A549 (cell line): Measurements from ENCODE around the gene RAB9A. TPM values are rescaled to one million over a fixed set of nuclear protein-coding genes. Genes with fewer than 3 reads are reported as not detected.
"Not testable (repeated sequence)": the region's sequence is repeated elsewhere in the genome, so short reads cannot be mapped to it uniquely, and the experiment has no call there.

Source experiments
- ATAC-seq, 2 experiments: fragments of 200-7000 bp in 1 of 2; fragments of >200 bp in 1 of 2; cut with Nextera tagmentation in 1 of 2; cut with Tn5 transposase in 1 of 2; 3 replicates each; pipeline versions ENCODE4 v1.8.0 to v1.9.1; 2018 to 2020; ENCODE audit warnings: mild to moderate bottlenecking in 1 of 2, moderate library complexity in 1 of 2
- CTCF ChIA-PET: fragments of 300-600 bp; sonication (Branson Sonifier 250); formaldehyde crosslinking; extraction: SDS; loops from one replicate; lab custom pipeline; 2021; ENCODE audit warnings: antibody characterized with exemption, inconsistent platforms; lab: Yijun Ruan, JAX
- POLR2A ChIA-PET: fragments of 350-600 bp; formaldehyde crosslinking; extraction: SDS; loops from one replicate; lab custom pipeline; 2021; ENCODE audit warnings: antibody characterized with exemption, inconsistent platforms; lab: Yijun Ruan, JAX
- DNase-seq, 2 experiments: peaks; one replicate each; pipeline versions ENCODE4 v3.0.0 to v3.0.0-alpha.2; 2011 to 2016; ENCODE audit warnings: low read depth in 1 of 2, low spot score in 1 of 2
- FAIRE-seq: peaks from 2 replicates; lab custom pipeline; 2011; peaks lifted over from hg19 to GRCh38; lab: Jason Lieb, UNC
- H3K27ac ChIP-seq, 2 experiments: fragments of >200 bp; sonication (Bioruptor Twin); formaldehyde crosslinking; 3 replicates each; pipeline ENCODE4 v1.5.1; 2016 to 2017
- H3K4me1 ChIP-seq: fragments of >200 bp; sonication (Bioruptor Twin); formaldehyde crosslinking; 3 replicates; pipeline ENCODE4 v1.6.1; 2016
- H3K4me2 ChIP-seq: fragments of >200 bp; sonication (Bioruptor Twin); formaldehyde crosslinking; 3 replicates; pipeline ENCODE4 v1.6.1; 2016
- H3K4me3 ChIP-seq: fragments of >200 bp; sonication (Bioruptor Twin); formaldehyde crosslinking; 3 replicates; pipeline ENCODE4 v1.5.1; 2016
- H3K9me3 ChIP-seq: fragments of >200 bp; sonication (Bioruptor Twin); formaldehyde crosslinking; 3 replicates; pipeline ENCODE4 v1.6.1; 2016
- CBX8 ChIP-seq: fragments of 200-600 bp; sonication (generic); IDR thresholded peaks from 2 replicates; pipeline ENCODE4 v1.6.1; 2016
- CEBPB ChIP-seq, 2 experiments: fragments of >200 bp in 1 of 2; sonication (Bioruptor Twin) in 1 of 2; formaldehyde crosslinking in 1 of 2; IDR thresholded peaks; 2 replicates each; pipeline ENCODE4 v1.6.1; 2012 to 2016
- CHD4 ChIP-seq: fragments of 200-600 bp; sonication (generic); IDR thresholded peaks from 2 replicates; pipeline ENCODE4 v1.6.1; 2016; ENCODE audit warnings: antibody characterized with exemption, mild to moderate bottlenecking, borderline replicate concordance
- ESRRA ChIP-seq: fragments of 150-350 bp; IDR thresholded peaks from 2 replicates; pipeline ENCODE4 v1.6.1; 2014; ENCODE audit warnings: mild to moderate bottlenecking, low read length, borderline replicate concordance
- FOSB ChIP-seq: fragments of 250-450 bp; sonication (Bioruptor Pico); IDR thresholded peaks from 2 replicates; pipeline ENCODE4 v1.5.0; 2020; ENCODE audit warnings: mild to moderate bottlenecking, moderate library complexity
- FOSL2 ChIP-seq, 2 experiments: fragments of 450-650 bp in 1 of 2; fragments of >200 bp in 1 of 2; sonication (Bioruptor Twin) in 1 of 2; formaldehyde crosslinking; IDR thresholded peaks; 2 replicates each; pipeline versions ENCODE4 v1.5.0 to v1.6.1; 2016 to 2020; ENCODE audit warnings: mild to moderate bottlenecking in 1 of 2, moderate library complexity in 1 of 2
- FOXS1 ChIP-seq: fragments of 250-450 bp; sonication (Bioruptor Pico); IDR thresholded peaks from 2 replicates; pipeline ENCODE4 v1.5.0; 2020; ENCODE audit warnings: mild to moderate bottlenecking, moderate library complexity
- HDAC2 ChIP-seq: fragments of 200-600 bp; sonication (generic); IDR thresholded peaks from 2 replicates; pipeline ENCODE4 v1.6.1; 2016
- HOXA7 ChIP-seq: fragments of 250-450 bp; sonication (Bioruptor Pico); IDR thresholded peaks from 2 replicates; pipeline ENCODE4 v1.5.0; 2020; ENCODE audit warnings: mild to moderate bottlenecking, moderate library complexity
- HOXB5 ChIP-seq: fragments of 250-450 bp; sonication (Bioruptor Pico); IDR thresholded peaks from 2 replicates; pipeline ENCODE4 v1.5.0; 2020; ENCODE audit warnings: mild to moderate bottlenecking, moderate library complexity
- JUN ChIP-seq, 2 experiments: fragments of >200 bp; sonication (Bioruptor Twin); formaldehyde crosslinking; IDR thresholded peaks; 2 replicates in 1 of 2; 3 replicates in 1 of 2; pipeline ENCODE4 v1.6.1; 2016 to 2017
- MYC ChIP-seq: IDR thresholded peaks from 2 replicates; pipeline ENCODE4 v1.6.1; 2012; ENCODE audit warnings: mild to moderate bottlenecking, inconsistent platforms, low read length, improper control_type of control experiment, borderline replicate concordance
- PBX3 ChIP-seq: IDR thresholded peaks from 2 replicates; pipeline ENCODE4 v1.6.1; 2012
- PHF8 ChIP-seq: fragments of 200-600 bp; sonication (generic); IDR thresholded peaks from 2 replicates; pipeline ENCODE4 v1.6.1; 2016; ENCODE audit warnings: low read depth, mild to moderate bottlenecking, antibody characterized with exemption, moderate library complexity, borderline replicate concordance
- POLR2A ChIP-seq: IDR thresholded peaks from 2 replicates; pipeline ENCODE4 v1.6.1; 2012; ENCODE audit warnings: mild to moderate bottlenecking, low read length
- SMC3 ChIP-seq: fragments of >200 bp; sonication (Bioruptor Twin); formaldehyde crosslinking; IDR thresholded peaks from 3 replicates; pipeline ENCODE4 v1.6.1; 2018; ENCODE audit warnings: inconsistent platforms
- TP53 ChIP-seq: fragments of 250-450 bp; sonication (Bioruptor Pico); IDR thresholded peaks from 2 replicates; pipeline ENCODE4 v1.5.0; 2021; ENCODE audit warnings: mild to moderate bottlenecking, moderate library complexity
- USF2 ChIP-seq: fragments of 450-650 bp; IDR thresholded peaks from 2 replicates; pipeline ENCODE4 v1.6.1; 2014; ENCODE audit warnings: antibody characterized with exemption
- ZC3H11A ChIP-seq: fragments of 450-650 bp; IDR thresholded peaks from 2 replicates; pipeline ENCODE4 v1.6.1; 2014; ENCODE audit warnings: antibody characterized with exemption, mild to moderate bottlenecking
- ZSCAN20 ChIP-seq: fragments of 250-450 bp; sonication (Bioruptor Pico); IDR thresholded peaks from 2 replicates; pipeline ENCODE4 v1.8.0; 2022; ENCODE audit warnings: mild to moderate bottlenecking, moderate library complexity
- WGBS: methylation state at CpG from one replicate; pipeline ENCODE4 v1.1.6; 2017; ENCODE audit errors: missing lambda C conversion rate; 5-methylcytosine and 5-hydroxymethylcytosine counted together
- polyA minus RNA-seq: library from RNA; depleted of rRNA, polyadenylated mRNA; stranded (reverse); fragments of >200 nt; gene quantifications from 2 replicates; pipeline ENCODE4 v1.2.3, GENCODE V29; 2011; rRNA and poly(A)+ RNA removed
- polyA plus RNA-seq, 4 experiments: library from polyadenylated mRNA; depleted of rRNA in 3 of 4; stranded (reverse); fragments of >200 nt; fragmentation: RNase III in 1 of 4; extraction: RNeasy Plus Mini Kit Qiagen cat#74134 plus additional on column Dnase treatment in 1 of 4; gene quantifications; 2 replicates in 3 of 4; 3 replicates in 1 of 4; pipeline ENCODE4 v1.2.3, GENCODE V29; 2011 to 2017
- TF ChIP-seq, protein P1 (sequence below): fragments of >200 bp; sonication (Bioruptor Twin); formaldehyde crosslinking; IDR thresholded peaks from 3 replicates; pipeline ENCODE4 v1.6.1; 2016
- TF ChIP-seq, protein P2 (sequence below): IDR thresholded peaks from 2 replicates; pipeline ENCODE4 v1.6.1; 2012; ENCODE audit warnings: low read depth, borderline replicate concordance

The RAB9A gene, protein sequence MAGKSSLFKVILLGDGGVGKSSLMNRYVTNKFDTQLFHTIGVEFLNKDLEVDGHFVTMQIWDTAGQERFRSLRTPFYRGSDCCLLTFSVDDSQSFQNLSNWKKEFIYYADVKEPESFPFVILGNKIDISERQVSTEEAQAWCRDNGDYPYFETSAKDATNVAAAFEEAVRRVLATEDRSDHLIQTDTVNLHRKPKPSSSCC
- polyA plus RNA-seq (2011; rRNA removed) = 26.7 and 39.0 TPM in 2 replicates
- 11.4 and 14.7 TPM in 2 replicates for polyA plus RNA-seq (2012; cell fraction: cytosol; rRNA removed)
- polyA plus RNA-seq (2012; cell fraction: nucleus; rRNA removed) = 5.0 and 7.0 TPM in 2 replicates
- polyA plus RNA-seq (2017; fragmentation: RNase III; extraction: RNeasy Plus Mini Kit Qiagen cat#74134 plus additional on column Dnase treatment) = 26.0 to 26.8 TPM (median 26.8 TPM) in 3 replicates
- polyA minus RNA-seq = 7.5 and 7.8 TPM in 2 replicates

- peak; percentile 93 to 98 for ATAC-seq
- Histone ChIP-seq H3K4me2 (peak within 1 kb of the TSS; percentile 95), H3K9me3 (no peaks in the 10 kb centered on the region), H3K4me3 (peak within 1 kb of the TSS; percentile 85), H3K27ac (peak within 1 kb of the TSS; percentile 93 to 99), H3K4me1 (peaks cover 59% of the 10 kb centered on the region)
- DNase-seq = peak; percentile 76 to 78
- POLR2A ChIA-PET = interaction anchor here (1.0 to 2.2 kb wide), 5 partner anchors 20 to 340 kb away, joined by 3 to 11 read pairs (median 4); partner anchors contain the start of genes GEMIN8, OFD1, TCEANC and TRAPPC2
- FAIRE-seq = no peak
- 0% methylated on average over 22 of the region's 68 CpGs for WGBS
- TF ChIP-seq SMC3 = 0 out of 3 replicates have a peak, but pooled peaks have one; percentile 11
- peak in 1 of 2 experiments; percentile 79; a peak in 3 of 5 replicates for TF ChIP-seq JUN (IDR thresholded peaks at IDR 0.05)
- no peak for TF ChIP-seq FOXS1 (CRISPR knock-in tag)
- 0 out of 2 replicates have a peak, but pooled peaks have one; percentile 34 for TF ChIP-seq PBX3
- no peak for TF ChIP-seq CEBPB (IDR thresholded peaks at IDR 0.05)
- TF ChIP-seq, protein P1, sequence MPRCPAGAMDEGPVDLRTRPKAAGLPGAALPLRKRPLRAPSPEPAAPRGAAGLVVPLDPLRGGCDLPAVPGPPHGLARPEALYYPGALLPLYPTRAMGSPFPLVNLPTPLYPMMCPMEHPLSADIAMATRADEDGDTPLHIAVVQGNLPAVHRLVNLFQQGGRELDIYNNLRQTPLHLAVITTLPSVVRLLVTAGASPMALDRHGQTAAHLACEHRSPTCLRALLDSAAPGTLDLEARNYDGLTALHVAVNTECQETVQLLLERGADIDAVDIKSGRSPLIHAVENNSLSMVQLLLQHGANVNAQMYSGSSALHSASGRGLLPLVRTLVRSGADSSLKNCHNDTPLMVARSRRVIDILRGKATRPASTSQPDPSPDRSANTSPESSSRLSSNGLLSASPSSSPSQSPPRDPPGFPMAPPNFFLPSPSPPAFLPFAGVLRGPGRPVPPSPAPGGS = peak; percentile 49; the same call in 1 of the 3 replicates
- TF ChIP-seq POLR2A = peak; percentile 94
- TF ChIP-seq, protein P2, sequence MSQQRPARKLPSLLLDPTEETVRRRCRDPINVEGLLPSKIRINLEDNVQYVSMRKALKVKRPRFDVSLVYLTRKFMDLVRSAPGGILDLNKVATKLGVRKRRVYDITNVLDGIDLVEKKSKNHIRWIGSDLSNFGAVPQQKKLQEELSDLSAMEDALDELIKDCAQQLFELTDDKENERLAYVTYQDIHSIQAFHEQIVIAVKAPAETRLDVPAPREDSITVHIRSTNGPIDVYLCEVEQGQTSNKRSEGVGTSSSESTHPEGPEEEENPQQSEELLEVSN = no peak
- TF ChIP-seq PHF8 = peak; percentile 68
- CTCF ChIA-PET = interaction anchor here (1.0 to 1.7 kb wide), 3 partner anchors 27 to 182 kb away, joined by 3 to 4 read pairs (median 3); no protein-coding TSS in a partner anchor
Observed at GRCh38 chrX:13688958-13689740, at the start of gene RAB9A. RAB9A (plus strand) TSS chrX:13689128; CDS start chrX:13708747, 19,619 bp downstream.

GRCh38 chrX:13641684-13642083 is 47.2 kb upstream of the RAB9A start:
- FAIRE-seq, H3K27ac ChIP-seq, H3K4me2 ChIP-seq, POLR2A ChIA-PET, H3K4me3 ChIP-seq, DNase-seq, H3K9me3 ChIP-seq, ATAC-seq: not testable (repeated sequence)
- CTCF ChIA-PET = interaction anchor here (0.5 kb wide), 1 partner anchor 135 kb away, joined by 3 read pairs; no protein-coding TSS in a partner anchor
- WGBS = 0% methylated on average over 2 of the region's 4 CpGs
- peaks cover 12% of the 10 kb centered on the region; the same call in 2 of the 3 replicates for H3K4me1 ChIP-seq

GRCh38 chrX:13645464-13646153 is 43.3 kb upstream of the RAB9A start:
- POLR2A ChIA-PET = interaction anchor here (0.7 to 1.4 kb wide), 4 partner anchors 89 to 665 kb away, joined by 3 to 5 read pairs (median 4); partner anchors contain the start of genes GEMIN8, OFD1 and TRAPPC2
- no peaks in the 10 kb centered on the region for H3K9me3 ChIP-seq
- peak overlapping the region; percentile 72 to 80 for H3K27ac ChIP-seq
- ATAC-seq = peak; percentile 54 to 61; a peak in 4 of 6 replicates
- CTCF ChIA-PET = interaction anchor here (0.6 to 4.4 kb wide), 33 partner anchors 10 to 848 kb away, joined by 3 to 39 read pairs (median 4); partner anchors contain the start of gene GEMIN8
- WGBS = 56% methylated on average over 9 of the region's 9 CpGs
- no peak for DNase-seq
- peak; percentile 7 for FAIRE-seq
- H3K4me1 ChIP-seq = peaks cover 4% of the 10 kb centered on the region; the same call in 2 of the 3 replicates
- peak overlapping the region; percentile 51; the same call in 2 of the 3 replicates for H3K4me2 ChIP-seq
- H3K4me3 ChIP-seq = no peak overlapping the region
- TF ChIP-seq HOXB5 (CRISPR knock-in tag) = no peak
- TF ChIP-seq MYC = no peak
- TF ChIP-seq CHD4 = no peak
- no peak for TF ChIP-seq FOSL2 (IDR thresholded peaks at IDR 0.05)
- no peak for TF ChIP-seq FOSL2 (CRISPR knock-in tag; IDR thresholded peaks at IDR 0.05)
- TF ChIP-seq CBX8 = no peak
- TF ChIP-seq ESRRA = no peak
- no peak for TF ChIP-seq TP53 (CRISPR knock-in tag)
- no peak for TF ChIP-seq HDAC2
- TF ChIP-seq, protein P2 = no peak
- TF ChIP-seq FOSB = no peak
- TF ChIP-seq ZC3H11A = no peak
- TF ChIP-seq USF2 = no peak
- no peak for TF ChIP-seq ZSCAN20 (CRISPR knock-in tag)
- TF ChIP-seq PBX3 = no peak
- no peak for TF ChIP-seq HOXA7 (CRISPR knock-in tag)
